ENCODE measurements around the gene OVOL3. TPM values are rescaled to one million over a fixed set of nuclear protein-coding genes. Genes with fewer than 3 reads are reported as not detected.
"Not testable (repeated sequence)": the region's sequence is repeated elsewhere in the genome, so short reads cannot be mapped to it uniquely, and the experiment has no call there.

OVOL3 gene
- total RNA-seq, 1 donor from 2014 or later: not detected

GRCh38 chr19:36121486-36122124, 10.7 kb downstream of the OVOL3 start:
- no peak for DNase-seq (ENCODE audit: low spot score in 2 of 2)

DNA sequence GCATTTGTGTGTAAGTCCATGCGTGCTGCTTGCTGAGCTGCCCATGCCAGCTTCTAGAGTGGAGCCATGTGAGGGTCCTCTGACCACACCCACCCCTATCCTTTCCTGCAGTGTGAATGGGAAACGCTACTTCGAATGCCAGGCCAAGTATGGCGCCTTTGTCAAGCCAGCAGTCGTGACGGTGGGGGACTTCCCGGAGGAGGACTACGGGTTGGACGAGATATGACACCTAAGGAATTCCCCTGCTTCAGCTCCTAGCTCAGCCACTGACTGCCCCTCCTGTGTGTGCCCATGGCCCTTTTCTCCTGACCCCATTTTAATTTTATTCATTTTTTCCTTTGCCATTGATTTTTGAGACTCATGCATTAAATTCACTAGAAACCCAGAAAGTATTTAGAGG, 14.6 kb downstream of the OVOL3 start:
- DNase-seq (ENCODE audit: low spot score in 2 of 2) (no peak), FAIRE-seq (no peak)

More at GRCh38 chr19:36121486-36122124, 10.7 kb downstream of the OVOL3 start:
- FAIRE-seq: no peak

DNA sequence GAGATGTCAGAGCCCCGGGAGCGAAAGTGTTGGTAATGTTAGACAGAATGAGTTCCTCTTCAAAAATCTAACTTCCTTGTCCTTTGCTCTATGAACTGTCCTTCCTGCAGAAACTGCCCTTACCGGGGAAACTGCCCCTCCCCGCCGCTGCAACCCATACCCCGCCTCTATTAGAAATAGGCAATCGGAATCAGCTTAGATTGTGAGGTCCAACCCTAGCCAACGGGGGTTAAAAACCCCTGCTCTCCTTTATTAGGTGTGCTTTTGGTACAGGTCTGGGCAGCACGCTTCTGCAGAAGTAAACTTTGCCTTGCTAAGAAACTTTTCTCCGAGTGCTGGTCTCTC, 17.4 kb downstream of the OVOL3 start:
- no peak for FAIRE-seq

DNA sequence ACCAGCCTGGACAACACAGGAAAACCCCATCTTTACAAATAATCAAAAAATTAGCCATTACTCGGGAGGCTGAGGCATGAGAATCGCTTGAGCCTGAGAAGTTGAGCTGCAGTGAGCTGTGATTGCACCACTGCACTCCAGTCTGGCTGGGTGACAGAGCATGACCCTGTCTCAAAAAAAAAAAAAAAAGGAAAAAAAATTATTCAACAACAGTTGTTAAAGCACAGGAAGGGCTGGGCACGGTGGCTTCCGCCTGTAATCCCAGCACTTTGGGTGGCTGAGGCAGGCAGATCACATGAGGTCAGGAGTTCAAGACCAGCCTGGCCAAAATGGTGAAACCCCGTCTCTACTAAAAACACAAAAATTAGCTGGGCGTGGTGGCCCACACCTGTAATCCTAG, 20.3 kb downstream of the OVOL3 start:
- not testable (repeated sequence) for FAIRE-seq; DNase-seq (ENCODE audit: low spot score in 2 of 2)

More for the DNA sequence above, 17.4 kb downstream of the OVOL3 start:
- DNase-seq (ENCODE audit: low spot score in 2 of 2): no peak

DNA sequence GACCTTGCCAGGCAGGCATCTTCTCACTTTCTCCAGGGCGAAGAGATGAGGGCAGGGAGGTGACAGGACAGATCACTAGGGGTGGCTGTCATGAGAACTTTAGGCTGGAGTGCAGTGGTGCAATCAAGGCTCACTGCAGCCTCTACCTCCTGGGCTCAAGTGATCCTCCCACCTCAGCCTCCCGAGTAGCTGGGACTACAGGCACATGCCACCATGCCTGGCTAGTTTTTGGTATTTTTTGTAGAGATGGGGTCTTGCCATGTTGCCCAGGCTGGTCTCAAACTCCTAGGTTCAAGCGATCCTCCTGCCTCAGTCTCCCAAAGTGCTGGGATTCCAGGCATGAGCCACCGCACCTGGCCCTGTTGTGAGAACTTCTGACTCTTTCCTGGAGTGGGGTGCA, 23.9 kb downstream of the OVOL3 start:
- not testable (repeated sequence) for FAIRE-seq; DNase-seq (ENCODE audit: low spot score in 2 of 2)

DNA sequence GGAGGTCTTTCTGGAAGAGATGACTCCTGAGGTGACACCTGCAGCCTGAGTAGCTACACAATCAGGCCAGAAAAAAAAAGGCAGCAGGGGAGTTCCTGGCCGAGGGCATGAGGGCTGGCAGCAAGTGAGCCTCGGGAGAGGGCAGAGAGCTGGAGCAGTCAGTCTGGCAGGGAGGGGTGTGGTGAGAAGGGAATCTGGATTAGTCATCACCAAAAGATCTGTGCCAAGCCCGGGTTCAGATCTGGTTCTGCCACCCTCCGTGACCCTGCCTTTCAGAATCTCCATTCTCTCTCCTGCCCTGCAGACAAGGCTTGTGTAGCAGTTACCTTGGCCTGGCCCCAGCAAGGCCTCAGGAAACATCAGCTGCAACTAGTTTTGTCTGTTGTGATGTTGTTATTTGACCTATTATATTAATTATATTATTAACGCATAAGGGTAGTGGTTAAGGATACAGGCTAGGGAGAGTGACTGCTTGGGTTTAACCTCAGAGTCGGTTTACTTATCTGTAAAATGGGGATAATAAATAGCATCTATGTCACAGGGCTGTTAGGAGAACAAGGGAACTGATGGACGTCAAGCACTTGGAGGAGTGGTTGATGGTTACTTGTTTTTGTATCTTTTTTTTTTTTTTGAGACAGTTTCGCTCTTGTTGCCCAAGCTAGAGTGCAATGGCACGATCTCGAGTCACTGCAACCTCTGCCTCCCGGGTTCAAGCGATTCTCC, 26.2 kb downstream of the OVOL3 start:
- no peak for DNase-seq (ENCODE audit: low spot score in 2 of 2)
- no peak for FAIRE-seq

- FAIRE-seq: no peak
- DNase-seq (ENCODE audit: low spot score in 2 of 2): no peak
Measured at GRCh38 chr19:36139120-36139472, 28.2 kb downstream of the OVOL3 start.

DNA sequence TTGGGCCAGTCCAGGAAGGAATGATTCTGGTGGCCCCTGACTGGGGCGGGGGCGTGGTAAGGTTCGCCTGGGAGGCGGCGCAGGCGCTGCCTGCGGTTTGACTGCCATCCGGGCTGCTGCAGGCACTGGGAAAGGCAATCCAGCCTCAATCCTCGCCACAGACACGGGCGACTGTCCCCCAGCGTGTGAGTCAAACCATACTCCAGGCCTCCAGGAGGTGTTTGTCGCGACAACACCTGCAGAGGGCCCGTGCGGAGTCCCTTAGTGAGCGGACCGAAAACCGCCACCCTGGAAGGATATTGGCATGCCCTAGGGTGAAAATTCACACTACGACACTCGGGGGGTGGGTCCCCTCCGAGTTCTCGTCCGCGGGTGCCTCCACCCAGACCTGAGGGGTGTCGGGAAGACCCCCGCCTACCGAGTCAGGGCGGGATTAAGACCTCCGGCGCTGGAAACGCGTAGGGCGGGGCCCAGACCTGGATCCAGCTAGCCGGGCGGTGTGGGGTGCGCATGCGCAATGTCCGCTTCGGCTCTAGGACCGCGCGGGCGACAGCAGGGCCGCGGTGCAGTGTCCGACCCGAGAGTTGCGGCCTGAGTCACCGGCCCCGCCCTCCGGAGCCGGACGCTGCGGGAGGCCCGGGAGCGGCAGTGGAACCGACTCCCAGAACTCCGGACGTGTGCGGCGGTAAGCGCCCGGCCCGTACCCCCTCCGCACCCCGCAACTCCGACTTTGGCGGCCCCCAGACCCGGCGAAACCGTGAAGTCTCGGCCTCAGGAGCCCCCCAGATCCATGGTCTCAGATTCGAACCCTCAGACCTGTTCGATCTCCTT, 28.7 kb downstream of the OVOL3 start, which contains the start of gene CAPNS1:
TSS of gene CAPNS1 (plus strand) at position 594 of the 831 bp plus-strand sequence. CDS start 946 bp downstream, outside the sequence.
- no peak for FAIRE-seq

GRCh38 chr19:36140304-36141038, 29.5 kb downstream of the OVOL3 start:
- DNase-seq (ENCODE audit: low spot score in 2 of 2) (peak; percentile 55 to 67), FAIRE-seq (no peak)

More for the DNA sequence above, 28.7 kb downstream of the OVOL3 start, which contains the start of gene CAPNS1:
- peak; percentile 95 to 96 for DNase-seq (ENCODE audit: low spot score in 2 of 2)

GRCh38 chr19:36141039-36141927, 30.3 kb downstream of the OVOL3 start:
- no peak for FAIRE-seq

DNA sequence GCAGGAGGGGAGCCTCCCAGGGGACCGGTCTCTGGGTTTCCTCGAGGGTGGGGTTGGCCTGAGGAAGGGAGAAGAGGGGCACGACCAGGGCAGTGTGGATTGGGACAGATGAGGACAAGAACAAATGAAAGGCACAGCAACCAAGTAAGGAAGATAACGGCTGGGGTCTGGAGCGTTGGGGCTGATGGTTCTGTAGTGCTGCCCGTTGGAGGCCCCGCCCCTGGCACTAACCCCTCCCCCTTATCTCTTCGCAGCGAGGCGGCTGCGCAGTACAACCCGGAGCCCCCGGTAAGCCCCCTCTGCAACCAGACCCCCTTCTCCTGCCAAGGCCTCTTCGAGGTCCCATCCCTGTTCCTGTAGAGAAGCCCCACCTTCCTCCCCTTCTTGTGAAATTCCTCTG, 31.1 kb downstream of the OVOL3 start:
- DNase-seq (ENCODE audit: low spot score in 2 of 2): no peak
- FAIRE-seq: no peak

More at GRCh38 chr19:36141039-36141927, 30.3 kb downstream of the OVOL3 start:
- DNase-seq (ENCODE audit: low spot score in 2 of 2): peak; percentile 79 to 93

DNA sequence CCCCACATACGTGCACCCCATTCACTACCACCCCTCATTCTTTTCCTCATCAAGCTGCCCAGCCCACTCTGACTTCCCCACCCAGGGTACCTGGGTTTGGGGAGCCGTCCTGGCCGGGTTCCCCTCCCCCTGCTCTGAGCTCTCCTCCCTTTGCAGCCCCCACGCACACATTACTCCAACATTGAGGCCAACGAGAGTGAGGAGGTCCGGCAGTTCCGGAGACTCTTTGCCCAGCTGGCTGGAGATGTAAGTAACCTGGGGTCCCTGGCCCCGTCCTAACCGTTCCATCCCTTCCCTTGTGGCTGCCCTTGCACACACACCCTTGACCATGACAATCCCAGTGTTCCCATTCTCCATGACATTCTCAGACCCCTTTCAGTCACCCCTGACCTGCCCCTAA, 31.6 kb downstream of the OVOL3 start:
- no peak for DNase-seq (ENCODE audit: low spot score in 2 of 2)
- FAIRE-seq: no peak

- no peak for DNase-seq (ENCODE audit: low spot score in 2 of 2)
- no peak for FAIRE-seq
Measured at GRCh38 chr19:36144624-36145023, 33.7 kb downstream of the OVOL3 start.

DNA sequence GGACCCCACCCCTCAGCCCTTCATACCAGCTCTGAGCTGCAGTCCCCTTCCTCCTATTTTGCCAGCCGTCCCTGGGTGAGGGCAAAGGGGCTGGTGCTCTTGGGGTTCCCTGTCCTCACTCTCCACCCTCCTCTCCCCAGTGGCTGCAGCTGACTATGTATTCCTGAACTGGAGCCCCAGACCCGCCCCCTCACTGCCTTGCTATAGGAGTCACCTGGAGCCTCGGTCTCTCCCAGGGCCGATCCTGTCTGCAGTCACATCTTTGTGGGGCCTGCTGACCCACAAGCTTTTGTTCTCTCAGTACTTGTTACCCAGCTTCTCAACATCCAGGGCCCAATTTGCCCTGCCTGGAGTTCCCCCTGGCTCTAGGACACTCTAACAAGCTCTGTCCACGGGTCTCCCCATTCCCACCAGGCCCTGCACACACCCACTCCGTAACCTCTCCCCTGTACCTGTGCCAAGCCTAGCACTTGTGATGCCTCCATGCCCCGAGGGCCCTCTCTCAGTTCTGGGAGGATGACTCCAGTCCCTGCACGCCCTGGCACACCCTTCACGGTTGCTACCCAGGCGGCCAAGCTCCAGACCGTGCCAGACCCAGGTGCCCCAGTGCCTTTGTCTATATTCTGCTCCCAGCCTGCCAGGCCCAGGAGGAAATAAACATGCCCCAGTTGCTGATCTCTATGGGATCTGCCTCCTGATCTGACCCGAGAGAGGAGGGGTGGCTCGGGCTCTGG, 38.9 kb downstream of the OVOL3 start:
- no peak for DNase-seq (ENCODE audit: low spot score in 2 of 2)
- no peak for FAIRE-seq

DNA sequence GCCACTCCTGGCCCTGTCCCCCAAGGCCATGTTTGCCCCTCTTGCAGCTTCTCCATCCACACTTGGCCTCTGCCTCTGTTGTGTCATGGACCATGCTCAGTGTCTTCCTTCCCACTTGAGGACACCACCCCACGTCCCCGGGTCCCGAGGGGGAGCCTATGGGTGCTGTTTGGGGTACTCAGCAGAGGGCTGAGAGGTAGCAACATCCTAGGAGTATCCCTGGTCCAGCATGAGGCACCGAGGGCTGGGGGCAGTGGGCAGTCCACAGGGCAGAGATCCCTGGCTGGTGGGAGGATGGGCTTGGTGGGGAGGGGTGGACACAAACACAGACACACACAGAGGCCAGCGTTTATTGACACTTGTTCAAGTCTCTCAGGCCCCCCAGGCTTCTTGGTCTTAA, 39.6 kb downstream of the OVOL3 start:
- DNase-seq (ENCODE audit: low spot score in 2 of 2): peak in 1 of 2 donors; percentile 22
- FAIRE-seq: no peak

- DNase-seq (ENCODE audit: low spot score in 2 of 2) (peak; percentile 60 to 61), FAIRE-seq (no peak)
Measured at GRCh38 chr19:36151144-36152018, 40.4 kb downstream of the OVOL3 start.

GRCh38 chr19:36152019-36152351, 41.0 kb downstream of the OVOL3 start:
- FAIRE-seq (no peak), DNase-seq (ENCODE audit: low spot score in 2 of 2) (peak in 1 of 2 donors; percentile 67)

Measured in frontal cortex (tissue), 4 donors.